HG03521 (cell line): ENCODE results near the gene MEG3.
"Not testable (repeated sequence)": the region's sequence is repeated elsewhere in the genome, so short reads cannot be mapped to it uniquely, and the experiment has no call there.

Experiments used
- ATAC-seq: cut with Tn5 transposase; IDR thresholded peaks from one replicate; pipeline ENCODE4 v1.9.1; 2021; ENCODE audit warnings: mild to moderate bottlenecking, moderate library complexity; ENCODE audit not compliant: unreplicated experiment

MEG3 gene

DNA sequence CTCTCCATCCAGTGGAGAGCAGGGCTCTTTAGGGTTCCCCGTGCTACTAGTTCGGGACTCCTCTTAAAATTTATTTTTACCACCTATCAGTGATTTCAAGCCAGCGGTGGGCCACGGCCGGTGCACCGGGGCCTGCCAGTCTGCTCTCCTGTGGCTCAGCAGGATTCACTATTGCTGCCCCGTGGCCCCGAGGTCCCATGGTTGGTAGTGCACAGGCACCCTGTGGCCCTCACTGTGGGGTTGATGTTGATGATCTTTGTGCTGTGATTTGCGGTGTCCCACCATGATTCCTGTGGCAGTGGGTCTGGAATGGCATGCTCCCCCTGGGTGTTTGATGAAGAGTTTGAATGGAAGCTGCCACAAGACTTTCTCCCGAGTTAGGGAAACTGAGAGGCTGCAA lies 12.6 kb upstream of the MEG3 start:
- ATAC-seq = no peak

DNA sequence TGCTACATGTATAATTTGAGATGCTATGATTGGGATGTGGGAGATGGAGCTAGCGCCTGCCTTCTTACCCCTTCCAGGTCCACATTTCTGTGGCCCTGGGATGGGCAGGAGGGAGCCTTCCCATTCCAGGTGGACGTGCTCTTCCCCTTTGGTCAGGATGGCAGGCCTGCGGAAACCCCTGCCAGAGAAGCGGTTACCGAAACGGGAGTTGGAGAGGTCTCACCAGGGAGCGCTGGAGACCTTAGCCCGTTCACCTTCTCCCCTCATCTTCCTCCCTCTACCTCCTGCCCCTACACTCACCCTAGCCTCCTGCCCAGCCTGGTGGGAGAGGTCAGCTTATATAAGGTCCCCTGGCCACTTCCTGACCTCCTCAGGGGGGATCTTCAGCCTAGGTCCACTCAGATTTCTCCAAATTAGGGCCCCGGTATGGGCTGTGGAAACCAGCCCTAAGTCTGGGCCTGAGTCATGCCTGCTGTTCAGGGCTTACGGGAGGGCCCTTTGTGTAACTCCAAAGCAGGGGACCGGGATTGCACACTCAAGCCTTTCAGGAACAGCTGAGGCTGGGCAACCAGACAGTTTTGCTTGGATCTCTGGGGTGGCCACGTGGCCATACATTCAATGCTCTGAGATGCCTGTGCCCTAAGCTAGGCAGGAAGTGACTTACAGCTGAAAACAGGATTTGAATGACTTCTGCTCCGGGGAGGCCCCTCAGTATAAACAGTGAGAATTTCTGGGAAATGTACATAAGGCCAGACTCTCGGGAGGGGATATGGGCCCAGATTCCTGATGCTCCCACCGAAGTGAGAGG lies 10.2 kb upstream of the MEG3 start:
- no peak for ATAC-seq

DNA sequence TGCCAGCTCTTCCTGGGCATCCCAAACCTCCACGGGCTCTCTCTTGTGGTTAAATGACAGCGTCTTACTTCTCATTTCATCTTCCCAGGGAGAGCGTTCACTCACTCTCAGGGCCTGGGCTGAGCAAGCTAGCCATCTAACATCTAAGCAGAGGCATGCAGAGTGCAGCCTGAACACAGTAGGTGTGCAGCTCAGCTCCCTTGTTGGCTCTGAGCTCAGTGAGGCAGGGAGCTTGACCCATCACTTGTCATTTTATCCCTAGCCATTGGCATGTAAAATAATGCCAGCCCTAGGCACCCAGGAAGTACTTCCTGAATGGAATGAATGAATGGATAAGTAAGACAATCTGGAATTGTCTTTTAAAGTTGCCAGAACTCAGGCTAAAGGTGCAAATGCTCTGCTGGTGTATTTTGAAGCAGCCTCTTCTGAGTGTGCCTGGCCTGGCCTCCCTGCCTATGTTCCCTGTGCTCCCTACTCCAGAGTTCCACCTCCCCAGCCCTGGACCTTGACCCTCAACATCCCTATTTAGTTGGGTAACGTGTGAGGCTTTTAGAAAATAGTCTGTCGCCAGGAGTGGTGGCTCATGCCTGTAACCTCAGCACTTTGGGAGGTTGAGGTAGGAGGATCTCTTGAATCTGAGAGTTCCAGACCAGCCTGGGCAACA lies 9.5 kb upstream of the MEG3 start:
- ATAC-seq = no peak

DNA sequence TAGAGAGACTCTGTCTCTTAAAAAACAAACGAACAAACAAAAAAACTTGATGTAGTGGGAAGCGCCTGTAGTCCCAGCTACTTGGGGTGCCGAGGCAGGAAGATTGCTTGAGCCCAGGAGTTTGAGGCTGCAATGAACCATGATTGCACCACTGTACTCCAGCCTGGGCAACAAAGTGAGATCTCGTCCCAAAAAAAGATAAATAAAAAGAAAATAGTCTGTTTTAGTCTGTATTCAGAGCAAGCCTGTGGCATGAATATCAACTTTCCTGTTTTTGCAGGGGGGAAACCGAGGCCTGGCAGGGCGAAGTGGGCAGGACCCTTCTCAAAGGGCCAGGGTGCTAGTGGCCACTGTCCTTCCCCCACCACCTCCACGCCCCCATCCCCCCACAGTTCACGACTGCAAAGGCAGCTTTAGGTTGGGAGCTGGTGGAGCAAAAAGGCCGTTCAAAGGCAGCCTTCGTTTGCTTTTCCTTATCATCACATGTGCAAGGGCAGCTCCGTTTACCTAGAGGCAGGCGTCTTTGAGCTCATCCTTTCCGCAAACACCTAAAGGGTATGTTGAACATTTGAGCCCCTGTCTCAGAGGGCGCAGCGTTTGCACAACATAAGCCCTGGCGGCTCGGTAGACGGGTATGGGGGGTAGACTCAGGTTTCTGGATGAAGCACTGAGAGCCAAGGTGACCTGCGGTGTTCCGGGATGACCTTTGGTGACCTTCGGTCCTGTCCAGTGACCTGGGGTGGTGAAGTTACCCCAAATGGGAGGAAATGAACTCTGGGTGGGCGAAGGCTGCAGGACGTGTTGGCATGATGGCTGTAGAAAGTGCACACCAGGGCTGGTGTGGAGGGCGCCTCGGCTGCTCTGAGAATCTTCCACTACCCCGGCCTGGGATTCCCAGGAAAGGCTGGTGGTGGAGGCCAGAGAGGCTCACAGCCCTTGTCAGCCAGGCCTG lies 8.7 kb upstream of the MEG3 start:
- ATAC-seq = no peak

DNA sequence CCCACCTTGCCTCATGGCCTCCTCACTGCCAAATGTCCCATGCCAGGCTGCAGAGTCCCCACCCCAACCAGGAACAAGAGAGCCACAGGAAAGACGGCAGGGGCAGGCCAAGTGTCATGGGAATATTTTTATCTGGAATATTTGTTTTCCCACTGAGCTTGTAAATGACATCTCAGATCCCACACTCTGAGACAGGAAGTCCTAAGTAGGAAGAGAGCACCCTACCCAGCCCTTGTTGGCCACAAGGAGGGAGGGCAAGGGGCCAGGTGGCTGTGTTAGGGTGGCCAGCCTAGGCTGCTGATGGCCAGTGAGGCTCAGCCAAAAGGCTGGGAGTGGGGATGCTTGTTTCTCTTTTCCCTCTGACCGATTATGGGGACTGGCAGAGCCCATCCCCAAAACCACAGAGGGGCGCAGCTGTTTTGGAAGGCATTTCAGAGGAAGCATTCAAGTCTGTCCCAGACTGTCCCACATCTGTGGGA lies 7.7 kb upstream of the MEG3 start:
- ATAC-seq = no peak

DNA sequence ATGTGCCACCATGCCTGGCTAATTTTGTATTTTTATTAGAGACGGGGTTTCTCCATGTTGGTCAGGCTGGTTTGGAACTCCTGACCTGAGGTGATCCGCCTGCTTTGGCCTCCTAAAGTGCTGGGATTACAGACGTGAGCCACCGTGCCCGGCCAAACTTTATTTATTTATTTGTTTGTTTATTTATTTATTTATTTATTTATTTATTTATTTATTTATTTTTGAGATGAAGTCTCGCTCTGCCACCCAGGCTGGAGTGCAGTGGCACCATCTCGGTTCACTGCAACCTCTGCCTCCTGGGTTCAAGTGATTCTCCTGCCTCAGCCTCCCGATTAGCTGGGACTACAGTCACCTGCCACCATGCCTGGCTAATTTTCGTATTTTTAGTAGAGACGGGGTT lies 7.0 kb upstream of the MEG3 start:
- ATAC-seq = not testable (repeated sequence)

DNA sequence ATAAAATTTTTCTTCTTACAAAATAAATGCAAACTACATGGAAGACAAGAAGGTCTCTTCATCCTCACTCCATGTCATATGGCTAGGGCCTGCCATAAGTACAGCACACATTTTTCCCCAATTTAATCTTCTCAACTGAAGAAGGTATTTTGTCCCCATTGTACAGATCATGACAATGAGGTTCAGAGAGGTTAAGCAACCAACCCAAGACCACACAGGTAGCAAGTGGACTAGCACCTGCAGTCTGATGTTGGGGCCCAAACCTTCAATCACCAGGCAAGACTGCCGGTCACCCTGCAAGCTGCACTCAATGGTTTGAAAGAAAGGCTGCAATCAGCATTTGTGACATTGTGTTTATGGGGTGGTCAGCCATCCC lies 6.5 kb upstream of the MEG3 start:
- no peak for ATAC-seq

DNA sequence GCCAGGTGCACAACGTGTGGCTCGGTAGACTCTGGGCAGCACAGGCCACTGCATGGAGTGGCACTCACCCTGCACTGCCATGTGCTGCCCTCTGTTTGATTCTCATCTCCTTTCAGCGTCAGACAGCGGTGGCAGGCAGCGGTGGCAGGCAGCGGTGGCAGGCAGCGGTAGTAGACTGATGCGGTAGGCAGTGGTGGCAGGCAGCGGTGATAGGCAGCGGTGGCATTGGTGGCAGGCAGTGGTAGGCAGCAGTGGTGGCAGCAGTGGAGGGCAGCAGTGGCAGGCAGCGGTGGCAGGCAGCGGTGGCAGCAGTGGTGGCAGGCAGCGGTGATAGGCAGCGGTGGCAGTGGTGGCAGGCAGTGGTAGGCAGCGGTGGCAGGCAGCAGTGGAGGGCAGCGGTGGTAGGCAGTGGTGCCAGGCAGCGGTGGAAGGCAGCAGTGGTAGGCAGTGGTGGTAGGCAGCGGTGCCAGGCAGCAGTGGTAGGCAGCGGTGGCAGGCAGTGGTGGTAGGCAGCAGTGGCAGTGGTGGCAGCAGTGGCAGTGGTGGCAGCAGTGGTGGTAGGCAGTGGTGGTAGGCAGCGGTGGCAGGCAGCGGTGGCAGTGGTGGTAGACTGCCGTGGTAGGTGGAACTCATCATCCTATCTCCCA lies 6.0 kb upstream of the MEG3 start:
- no peak for ATAC-seq

DNA sequence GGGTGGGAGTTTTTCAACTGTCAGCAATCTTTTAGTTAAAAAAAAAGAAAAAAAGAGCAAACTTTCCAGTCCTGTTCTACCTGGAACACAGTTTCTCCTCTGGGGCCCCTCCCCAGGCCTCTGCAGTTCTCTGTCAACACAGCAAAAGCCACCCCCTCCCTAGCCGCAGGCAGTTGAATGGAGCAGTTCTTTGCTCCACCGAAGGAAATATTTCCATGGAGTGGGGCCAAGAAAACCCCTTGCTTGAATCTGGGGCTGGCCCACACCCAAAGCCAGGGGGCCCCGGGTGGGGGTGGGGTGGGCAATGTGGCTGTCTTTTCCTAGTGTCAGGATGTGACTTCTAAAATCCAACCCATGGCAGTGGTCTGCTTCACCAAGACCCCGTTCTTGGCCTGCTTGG lies 5.0 kb upstream of the MEG3 start:
- ATAC-seq = no peak

DNA sequence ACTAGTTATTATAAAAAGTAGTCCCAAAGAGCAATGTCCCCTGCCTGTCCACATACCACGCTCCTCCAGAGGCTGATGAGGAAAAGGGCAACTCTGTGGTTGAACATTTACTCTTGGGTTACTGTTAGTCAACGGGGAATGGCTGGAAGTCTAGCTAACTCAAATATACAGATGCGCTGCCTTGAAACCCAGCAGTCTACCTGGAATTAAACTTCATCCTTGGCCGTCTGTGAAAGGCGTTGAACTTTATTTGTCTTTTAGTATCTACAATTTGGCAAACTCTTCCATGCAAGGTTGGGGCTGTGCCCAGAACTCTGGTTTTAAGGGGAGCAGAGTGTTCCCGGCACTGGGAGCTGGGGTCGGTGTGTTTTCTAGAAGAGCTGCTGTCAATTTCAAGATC lies 3.9 kb upstream of the MEG3 start:
- ATAC-seq = no peak

DNA sequence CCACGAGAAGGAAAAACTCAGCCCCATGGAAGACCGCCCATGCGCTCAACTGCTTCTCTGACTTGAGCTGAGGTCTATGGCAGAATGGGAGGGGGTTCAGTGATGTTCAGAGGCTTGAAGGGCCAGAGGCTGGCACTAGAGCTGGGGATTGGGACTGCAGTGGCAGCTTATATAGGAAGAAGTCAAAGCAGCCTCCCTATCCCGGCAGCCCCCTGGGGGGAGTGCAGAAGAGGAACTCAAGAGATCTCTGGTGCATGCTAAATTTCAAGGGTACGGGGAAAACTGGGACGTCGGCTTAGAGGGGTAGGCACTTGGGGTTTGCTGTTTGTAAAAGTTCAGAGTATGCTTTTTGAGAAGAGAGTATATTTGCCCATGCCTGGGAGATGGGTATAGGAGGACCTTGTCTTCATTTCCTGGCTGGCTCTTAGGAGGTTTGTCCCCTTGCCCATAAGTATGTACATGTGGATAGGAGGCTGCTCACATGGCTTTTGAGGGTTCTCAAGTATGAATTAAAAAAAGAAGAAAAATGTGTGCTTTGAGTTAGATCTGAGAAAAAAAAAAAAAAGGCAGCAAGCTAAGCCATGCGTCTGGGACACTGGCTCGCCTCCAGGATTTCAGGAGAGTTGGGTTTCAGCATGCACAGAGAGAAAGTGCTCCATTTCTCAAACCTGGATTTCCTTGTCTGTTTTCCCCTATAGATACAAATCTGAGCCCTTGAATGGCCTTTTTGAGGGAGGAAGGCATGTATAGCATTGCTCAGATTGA lies 3.2 kb upstream of the MEG3 start:
- ATAC-seq = no peak

DNA sequence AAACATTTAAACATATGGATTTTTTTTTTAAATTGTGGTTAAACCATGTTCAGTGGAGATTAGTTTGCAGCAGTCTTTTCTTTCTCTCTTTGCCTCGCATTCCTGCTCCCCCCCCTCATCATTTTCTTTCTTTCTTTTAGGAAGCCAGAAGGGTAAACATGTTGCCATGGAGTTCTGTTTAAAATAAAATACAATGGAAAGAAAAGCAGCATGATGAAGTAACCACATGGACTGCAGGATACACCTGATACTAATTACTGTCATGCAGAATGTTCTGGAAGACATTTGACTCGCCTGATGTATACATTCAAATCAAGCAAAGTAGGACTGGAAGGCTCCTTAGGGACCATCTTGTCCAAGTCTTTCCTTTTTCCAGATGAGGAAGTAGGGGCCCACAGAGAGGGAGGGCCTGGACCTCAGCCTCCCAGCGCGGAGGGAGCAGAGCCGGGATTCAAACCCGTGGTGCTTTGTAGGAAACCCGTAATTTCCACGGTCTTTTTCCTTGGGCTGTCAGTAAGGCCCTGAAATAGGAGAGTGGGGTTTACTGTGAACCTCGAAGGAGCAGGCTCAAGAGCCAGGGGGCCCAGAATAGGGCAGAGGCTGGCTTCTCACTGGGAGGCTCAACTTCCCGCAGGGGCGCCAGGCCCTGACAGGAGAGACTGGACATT lies 2.4 kb upstream of the MEG3 start:
- no peak for ATAC-seq

DNA sequence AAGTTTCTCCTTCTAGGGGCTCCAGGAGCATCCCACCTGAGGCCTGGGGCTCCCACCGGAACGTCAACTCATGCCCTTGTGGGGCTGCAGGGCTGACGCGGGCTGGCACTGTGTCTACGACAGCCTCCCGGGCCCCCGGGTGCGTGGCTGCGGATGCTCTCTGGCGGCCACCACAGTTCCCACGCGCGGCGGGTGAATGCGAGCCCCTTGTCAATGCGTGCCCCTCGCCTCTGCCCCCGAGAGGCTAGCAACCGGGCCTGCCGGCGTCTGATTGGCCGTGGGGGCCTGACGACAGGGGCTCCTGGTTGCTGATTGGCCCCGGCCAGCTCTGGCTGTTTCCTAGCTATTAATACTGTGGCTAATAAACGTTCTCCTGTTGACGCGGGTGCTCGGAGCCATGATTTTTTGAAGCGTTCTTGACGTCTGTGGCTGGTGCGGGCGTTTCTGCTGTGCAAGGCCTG lies 1.8 kb upstream of the MEG3 start:
- no peak for ATAC-seq

DNA sequence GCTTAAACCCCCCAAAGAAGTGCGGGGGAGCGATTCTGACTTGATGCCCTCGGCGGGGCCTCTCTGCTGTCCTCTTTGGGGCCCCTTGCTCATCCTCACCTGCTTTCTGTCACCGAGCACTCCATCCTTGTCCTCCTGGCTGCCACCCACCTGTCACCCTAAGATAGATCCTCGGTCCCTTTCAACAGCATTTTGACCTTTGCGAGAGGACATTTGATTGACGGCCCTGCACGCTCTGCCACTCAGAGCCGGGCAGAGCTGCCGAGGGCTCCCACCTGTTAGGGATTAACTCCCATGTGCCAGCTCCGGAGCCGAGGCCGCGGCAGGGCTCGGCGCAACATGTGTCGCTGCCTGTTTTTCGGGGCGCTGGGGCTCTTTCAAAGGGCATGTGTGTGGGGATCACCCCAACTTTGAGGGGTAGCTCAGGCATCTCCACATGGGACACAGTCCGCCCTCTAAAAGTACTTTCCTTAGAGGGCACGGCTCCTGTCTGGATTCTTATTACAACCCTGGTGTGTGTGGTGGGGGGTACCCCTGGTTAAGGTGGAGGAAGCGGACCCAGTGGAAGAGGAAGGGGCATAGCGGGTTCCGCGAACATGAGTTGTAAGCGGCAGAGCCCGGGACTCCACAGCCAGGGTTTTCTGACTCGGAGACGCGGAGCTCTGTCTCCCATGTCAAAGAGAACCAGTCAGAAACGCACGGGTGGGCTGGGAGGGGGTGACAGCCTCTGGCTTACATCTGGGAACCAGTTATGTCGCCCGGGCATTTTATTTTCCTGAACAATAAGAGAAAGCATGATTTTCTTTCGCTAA lies 811 bp upstream of the MEG3 start:
- ATAC-seq = no peak

DNA sequence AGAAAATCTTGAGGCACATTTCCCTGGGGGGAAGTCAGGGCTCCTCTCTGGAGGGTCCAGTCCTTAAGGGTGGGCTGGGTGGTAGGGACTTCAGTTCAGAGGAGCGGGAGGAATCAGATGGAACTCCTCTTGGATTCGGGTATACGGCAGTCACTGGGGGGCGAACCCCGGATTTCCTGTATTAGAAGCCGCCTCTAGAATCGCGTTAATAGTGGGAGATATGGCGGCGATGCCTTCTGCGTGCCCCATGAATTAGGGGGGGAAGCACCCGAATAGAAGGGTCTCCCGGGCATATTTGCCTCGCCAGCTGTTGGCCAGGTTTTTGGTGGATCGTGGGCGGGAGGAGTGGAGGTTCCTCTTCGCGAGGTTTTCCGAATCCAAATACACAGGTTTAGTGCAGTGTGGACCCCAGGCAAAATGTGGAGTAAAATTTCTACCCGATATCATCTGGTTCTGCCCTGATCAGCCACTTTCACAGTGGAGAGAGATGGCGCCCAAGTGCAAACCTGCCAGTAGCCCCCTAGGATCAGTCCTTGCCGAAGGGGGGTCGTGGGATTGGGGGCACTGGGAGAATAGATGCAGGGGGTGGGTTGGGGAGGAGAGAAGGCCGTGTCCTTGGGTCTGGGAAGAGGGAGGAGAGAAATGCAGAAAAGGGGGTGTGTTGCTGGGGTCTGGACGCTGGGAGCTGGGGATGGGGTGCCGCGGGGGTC lies 628 bp downstream of the MEG3 start:
- ATAC-seq = no peak

DNA sequence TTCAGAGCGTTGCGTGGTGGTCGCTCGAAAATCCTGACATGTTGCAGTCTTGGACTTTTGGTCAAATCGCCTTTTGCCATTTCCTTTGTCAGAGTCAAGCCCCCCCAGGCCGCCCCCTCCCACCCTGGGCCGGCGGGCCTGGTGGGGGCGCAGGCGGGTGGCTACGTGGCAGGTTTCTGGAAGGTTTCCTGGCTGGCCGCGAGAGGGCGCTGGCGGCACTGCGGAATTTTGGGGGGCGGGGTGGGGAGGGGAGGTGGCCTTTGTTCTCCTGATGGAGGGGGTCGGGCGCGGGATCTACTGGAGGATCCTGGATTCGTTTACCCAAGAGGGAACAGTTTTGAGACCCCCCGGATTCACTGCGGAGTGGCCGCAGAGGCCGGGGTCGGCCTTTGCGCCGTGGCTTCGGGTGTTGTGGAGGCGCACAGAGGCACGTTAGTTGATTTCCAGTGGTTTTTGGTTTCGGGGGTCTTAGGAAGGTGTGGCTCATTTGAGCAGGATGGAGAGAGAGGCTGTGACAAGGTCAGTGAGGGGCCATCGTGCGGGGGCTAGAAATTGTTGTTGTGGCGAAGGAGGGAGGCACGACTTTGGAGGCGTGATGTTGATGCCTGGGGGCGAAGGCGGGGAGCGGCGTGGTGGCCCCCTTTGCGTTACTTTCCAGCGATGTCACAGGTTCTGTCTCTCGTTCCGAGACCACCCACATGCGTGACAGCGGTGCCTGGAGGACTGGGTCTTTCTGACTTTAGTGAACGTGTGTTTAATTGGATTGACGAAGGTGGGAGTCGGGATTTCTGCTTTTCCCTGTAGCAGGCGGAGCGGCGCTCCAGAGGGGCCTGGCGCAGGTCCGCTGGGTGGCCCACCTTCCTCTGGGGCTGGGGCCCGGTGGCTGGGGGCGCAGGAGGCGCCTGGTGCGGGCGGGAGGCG lies 1.4 kb downstream of the MEG3 start:
- ATAC-seq = no peak
